GM21717 (cell line): ENCODE measurements around the gene DPH7.
"Not testable (repeated sequence)": the region's sequence is repeated elsewhere in the genome, so short reads cannot be mapped to it uniquely, and the experiment has no call there.

Experiments
- ATAC-seq: cut with Tn5 transposase; IDR thresholded peaks from one replicate; pipeline ENCODE4 v1.9.1; 2021; ENCODE audit warnings: mild to moderate bottlenecking, moderate library complexity; ENCODE audit not compliant: unreplicated experiment

DPH7 gene

DNA sequence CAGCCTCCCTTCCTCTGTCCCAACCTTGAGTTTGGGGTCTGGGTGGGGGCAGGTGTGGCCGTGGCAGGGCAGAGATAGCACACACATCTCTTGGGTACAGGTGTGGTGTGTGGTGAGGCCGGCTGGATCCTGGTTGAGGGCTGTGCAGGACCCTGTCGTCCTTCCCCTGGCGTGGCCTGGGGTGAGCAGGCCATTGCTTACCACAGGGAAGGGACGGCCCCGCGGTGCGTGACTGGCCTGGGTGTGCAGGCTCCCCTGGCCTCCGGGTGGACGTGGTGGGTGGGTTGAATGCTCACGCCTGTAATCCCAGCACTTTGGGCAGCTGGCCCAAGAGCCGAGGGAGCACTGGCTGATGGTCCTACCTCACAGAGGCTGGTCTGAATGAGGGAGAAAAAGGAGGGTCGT lies 28.0 kb upstream of the DPH7 start:
- no peak for ATAC-seq

DNA sequence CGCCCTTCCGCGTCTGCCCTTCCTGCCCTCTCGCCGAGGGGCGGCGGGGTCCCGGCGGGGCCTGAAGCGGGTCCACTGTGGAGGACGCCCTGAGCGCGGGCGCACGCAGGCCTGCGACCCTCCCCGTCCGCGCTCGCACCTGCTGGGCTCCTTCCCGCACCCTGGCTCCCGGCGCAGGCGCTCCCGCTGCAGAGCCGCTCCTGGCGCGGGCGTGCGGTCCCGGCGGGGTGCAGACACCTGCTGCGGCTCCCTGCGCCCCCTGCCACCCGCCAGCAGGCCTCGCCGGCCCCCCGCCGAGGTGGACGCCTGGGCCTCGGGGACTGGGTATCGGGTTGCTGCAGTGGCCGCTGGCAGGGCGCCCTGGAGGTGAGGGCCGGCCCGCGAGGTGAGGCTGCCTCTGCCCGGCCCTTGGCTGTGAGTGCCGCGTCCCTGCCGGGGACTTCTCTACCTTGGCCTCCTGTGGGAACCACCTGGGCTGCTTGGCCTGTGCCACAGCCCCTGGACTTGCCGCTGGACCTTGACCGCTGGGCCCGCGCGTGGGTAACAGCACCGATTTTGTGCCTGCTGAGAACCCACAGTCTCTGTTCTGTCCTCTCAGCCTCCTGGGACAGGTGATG lies 27.4 kb upstream of the DPH7 start:
- peak; percentile 18 for ATAC-seq

DNA sequence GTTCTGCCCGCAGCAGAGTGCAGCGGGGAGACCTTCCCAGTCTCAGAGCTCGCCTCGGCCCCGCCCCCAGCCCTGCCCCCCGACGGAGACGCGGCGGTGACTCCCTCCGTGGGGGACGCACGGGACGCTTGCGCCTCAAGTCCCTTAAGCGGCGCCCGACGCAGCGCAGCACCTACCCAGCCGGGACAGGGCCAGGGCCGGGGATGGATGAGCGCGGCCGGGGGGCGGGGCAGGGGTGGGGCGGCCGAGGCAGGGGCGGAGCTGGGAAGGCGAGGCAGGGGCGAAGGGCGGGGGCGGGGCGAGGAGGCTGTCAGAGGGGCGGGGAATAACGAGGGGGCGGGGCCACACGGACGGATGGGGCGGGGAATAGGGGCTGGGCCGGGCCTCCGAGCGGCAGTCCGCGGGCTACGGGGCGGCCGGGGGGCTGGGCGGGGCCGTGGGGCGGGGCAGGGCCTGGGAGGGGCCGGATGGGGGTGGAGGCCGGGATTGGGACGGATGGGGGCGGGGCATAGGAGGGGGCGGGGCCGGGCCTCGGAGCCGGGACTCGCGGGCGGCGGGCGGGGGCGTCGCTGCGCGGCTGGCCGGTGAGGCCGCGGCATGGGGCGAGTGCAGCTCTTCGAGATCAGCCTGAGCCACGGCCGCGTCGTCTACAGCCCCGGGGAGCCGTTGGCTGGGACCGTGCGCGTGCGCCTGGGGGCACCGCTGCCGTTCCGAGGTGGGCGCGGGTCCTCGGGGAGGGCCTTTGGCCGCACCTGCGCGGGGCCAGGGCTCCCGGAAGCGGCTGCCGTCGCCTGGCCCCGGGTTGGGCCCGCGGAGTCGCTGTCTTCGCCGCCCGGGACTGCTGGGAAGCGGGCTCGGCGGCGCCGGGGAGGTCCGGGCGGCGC lies 26.6 kb upstream of the DPH7 start, which contains the start of gene ARRDC1:
ARRDC1 (plus strand) TSS at position 566 of the 884 bp plus-strand sequence; CDS start at position 598, 32 bp downstream.
- ATAC-seq: peak; percentile 65

DNA sequence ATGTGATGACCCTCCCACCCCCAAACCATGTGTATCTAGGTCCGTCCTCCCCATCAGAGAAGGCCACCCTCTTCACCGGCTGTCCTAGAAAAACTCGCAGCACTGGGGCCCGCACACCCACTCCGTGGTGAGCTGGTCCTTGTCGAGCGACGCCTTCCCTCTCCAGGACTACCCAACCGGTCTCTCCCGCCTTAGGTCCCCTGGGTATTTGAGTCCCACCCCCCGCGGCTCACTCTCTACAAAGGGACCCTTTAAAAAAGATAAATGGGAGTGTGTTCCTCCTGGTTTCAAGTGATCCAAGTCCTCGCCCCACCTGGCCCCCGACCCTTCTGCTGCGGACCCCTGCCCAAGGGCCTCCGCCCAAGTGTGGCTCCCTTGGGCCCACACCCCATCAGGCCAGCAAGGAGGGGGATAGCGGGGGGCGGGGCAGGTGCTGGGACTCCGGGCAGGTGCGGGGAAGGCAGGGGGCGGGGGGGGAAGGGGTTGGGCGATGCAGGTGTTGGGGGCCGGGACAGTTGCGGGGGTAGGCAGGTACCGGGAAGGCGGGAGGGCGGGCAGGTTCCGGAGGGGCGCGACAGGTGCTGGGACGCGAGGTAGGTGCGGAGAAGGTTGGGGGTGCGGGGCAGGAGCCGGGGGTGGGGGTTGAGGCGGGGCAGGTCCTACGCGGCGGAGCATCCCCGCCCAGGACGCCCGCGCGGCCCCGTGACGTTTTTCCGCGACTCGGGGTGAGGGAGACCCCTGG lies 25.8 kb upstream of the DPH7 start:
- no peak for ATAC-seq

DNA sequence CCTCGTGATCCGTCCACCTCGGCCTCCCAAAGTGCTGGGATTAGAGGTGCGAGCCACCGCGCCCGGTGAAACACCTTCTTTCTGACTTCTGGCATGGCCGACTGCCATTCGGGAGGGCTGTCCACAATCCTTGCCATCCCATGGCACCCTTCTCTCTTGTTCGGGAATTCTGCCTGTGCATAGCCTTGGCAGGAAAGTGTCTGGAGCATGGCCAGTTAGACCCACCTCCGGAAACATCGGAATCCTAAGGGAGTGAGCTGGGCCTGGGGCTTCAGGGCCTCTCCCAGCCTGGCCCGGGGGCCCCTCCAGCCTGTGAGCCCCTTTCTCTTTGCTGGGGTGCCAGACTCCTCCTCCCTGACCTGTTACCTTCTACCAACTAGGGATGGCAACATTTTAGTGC lies 25.2 kb upstream of the DPH7 start:
- no peak for ATAC-seq

DNA sequence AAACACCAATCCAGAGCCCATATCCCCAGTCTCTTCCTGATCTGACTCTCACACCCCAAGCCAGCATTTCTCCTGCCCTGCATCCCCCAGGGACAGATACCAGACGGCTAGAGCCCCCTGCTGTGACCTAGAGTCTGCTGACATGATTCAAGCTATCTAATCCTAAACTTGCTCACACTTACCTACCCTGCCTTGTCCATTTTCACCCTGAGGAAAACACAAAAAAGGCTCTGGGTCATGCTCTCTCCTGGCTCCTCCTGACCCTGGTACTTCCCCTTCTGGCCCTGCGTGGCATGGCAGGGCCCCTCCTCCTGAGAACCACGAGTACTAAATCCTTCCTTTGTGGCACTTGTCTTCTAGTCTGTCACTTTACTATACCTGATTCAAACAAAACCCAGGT lies 23.9 kb upstream of the DPH7 start:
- ATAC-seq: no peak

DNA sequence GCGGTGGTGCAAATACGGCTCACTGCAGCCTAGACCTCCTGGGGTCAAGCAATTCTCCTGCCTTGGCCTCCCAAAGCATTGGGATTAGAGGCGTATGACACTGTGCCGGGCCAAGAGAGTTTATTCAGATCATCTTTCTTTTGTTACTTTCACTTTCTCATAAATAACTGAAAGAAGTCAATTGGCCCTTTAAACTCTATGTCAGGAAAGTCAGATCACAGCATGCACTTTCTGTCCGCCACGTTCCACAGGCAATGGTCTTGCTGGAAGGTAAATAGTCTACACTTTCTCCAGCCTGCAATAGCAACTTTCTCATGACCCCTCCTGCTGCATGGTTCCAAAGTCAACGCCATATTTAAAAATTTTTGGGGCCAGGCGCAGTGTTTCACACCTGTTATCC lies 20.2 kb upstream of the DPH7 start:
- no peak for ATAC-seq

DNA sequence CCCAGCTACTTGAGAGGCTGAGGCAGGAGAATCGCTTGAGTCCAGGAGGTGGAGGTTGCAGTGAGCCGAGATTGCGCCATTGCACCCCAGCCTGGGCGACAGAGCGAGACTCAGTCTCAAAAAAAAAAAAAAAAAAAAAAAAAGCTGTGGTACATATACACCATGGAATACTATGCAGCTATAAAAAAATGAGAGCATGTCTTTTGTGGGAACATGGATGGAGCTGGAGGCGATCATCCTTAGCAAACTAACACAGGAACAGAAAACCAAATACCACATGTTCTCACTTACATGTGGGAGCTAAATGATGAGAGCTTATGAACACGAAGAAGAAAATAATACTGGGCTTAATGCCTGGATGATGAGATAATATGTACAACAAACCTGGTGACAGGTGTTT lies 17.9 kb upstream of the DPH7 start:
- ATAC-seq: not testable (repeated sequence)

DNA sequence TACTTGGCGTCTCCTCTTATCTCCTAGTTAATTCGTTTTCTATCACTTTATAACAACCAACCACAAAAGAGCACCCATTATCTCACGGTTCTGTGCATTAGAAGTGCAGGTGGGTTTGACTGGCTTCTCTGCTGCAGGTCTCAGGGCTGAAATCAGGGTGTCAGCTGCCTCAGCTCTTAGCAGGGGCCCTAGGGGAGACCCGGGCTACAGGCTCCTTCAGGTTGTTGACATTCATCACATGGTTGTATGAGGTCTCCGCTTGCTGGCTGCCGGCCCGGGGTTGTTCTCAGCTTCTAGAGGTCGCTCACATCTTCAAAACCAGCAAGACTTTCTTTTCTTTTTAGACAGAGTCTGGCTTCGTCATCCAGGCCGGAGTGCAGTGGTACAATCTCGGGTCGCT lies 14.5 kb upstream of the DPH7 start:
- ATAC-seq: no peak

DNA sequence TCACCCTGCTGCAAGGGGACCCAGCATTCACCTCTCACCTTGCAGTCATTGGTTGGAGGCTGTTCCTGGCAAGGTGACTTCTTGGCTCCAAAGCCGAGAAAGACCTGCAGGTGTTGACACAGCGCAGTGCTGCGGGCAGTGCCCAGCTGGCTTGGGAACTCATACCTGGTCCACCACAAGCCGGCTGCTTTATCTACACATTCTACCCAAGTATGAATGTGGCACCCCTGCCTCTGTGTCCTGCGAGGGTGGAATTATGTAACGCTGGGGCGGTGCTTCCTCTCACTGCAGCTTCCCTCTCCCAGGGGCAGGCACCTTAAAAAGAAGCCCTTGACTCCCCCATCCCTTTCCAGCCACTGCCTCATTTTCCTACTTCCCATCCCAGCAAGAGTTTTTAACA lies 14.0 kb upstream of the DPH7 start:
- ATAC-seq: no peak

DNA sequence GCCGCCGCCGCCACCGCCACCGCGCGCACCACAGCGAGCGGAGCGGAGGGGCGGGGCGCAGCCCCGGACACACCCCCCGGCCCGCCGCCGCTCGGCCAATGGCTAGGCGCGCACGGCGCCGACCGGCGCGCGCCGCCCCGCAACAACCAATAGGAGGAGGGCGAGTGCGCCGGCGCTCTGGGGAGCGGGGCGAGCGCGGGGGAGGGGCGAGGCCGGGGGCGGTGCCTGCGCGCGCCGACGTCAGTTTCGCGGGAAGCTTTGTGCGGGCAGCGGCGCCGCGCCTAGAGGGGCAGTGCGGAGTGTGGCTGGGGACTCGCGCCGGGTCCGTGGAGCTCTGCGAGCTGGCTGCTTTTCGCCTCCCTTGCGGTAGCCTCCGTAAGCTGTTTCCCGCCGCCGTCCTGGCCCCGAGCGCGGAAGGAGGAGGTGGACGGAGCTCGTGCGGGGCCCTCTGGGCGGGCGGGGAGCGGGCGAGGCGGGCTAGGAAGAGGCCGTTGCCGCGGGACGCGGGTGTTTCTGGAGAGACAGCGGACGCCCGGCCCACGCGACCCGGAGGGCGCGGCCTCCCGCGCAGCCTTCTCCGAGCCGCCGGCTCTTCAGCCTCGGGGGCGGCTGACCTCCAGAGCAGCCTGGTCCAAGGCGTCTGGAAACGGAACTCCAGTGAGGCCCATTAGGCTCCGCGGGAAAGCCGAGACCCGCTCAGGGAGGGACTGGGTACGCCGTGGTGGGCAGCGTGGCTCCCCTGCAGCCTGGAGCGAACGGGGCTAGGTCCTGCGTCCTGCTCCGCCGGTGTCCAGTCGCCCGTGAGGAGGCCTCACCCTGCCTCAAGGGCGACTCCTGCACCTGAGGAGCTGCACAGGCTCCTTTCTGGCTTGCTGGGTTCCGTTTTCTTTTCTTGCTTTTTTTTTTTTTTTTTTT lies 12.0 kb upstream of the DPH7 start, which contains the start of gene ZMYND19:
ZMYND19 (minus strand) TSS at position 44 of the 915 bp plus-strand sequence. CDS start 249 bp downstream, outside the sequence.
- peak; percentile 62 for ATAC-seq

DNA sequence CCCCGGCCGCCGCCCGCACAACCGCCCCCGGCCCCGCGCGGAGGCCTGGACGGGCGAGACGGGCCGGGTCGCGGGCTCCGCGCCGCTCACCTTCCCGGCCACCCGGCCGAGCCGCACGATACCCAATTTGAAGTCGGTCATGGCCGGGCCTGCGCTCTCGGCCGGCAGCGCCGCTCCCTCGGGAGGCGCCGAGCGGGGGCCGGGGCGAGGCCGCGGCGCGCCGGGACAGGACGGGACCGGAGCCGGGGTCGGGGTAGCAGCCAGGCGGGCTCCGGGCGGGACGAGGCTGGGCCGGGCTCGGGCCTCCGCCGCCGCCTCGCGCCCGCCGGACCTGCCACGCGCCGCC lies 11.4 kb upstream of the DPH7 start:
- ATAC-seq: no peak

DNA sequence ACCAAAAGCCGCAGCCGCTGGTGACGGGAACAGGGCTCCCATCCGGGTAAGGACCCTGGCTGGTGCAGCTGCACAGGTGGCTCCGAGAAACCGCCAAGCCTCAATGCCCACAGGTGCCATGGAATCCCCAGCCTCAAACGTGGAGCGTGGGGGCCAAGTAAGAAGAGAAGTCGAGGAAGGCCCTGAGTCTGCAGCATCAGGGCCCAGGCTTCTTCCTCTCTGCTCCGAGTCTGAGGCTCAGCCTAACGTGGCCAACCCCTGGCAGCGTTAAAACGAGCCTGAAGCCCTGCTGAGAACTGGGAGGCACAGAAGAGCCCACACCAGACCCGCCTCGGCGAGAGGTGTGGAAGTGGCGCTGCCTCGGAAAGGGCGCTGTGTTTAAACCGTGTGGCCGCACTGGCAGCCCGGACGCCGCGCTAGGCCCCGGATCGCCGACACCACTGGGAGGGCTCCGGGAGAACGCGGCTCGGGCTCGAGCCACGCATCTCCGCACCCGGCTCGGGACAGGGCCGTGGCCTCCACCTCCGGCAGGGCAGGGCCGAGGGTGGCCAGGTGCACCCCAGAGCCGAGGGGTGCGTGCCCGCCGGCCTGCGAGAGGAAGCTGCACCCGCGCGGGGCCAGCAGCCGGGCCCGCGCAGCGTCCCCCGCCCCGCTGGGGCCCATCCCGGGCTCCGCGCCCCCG lies 10.9 kb upstream of the DPH7 start:
- ATAC-seq: peak; percentile 15

DNA sequence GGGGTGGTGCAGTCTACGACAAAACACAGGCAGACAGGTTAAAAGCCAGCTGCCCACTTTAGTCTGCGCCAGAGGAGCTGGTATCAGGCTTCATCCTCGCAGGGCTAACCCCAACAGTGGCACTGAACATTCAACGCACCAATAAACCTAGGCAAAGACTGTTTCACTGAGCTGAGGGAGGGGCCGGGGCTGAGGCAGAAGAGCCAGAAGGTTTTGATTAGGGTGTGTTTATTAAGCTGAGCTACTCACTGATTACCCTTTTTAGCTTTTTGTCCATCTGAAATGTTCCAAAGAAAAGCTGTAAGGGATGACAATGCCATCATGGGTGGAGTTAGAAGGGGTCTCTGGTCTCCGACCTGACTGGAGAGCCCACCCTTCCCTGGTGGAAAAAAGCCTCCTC lies 10.2 kb upstream of the DPH7 start:
- ATAC-seq: no peak

DNA sequence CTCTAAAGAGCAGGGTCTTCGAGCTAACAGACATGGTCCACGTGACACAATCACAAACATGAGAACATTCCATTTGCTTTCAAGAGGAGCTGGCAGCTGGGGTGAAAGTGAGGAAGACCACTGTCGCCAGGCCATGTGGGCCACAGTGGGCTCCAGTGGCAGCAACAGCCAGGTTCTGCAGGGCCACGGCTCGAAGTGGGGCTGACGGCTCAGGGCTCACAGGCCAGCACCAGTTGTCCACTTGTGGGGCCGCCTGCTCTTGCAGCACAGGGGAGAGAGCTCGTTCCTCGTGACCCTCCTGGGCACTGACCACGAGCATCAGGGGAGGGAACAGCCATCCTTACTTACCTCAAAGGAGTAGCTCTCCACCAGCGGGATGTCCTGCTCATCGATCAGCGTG lies 9.6 kb upstream of the DPH7 start:
- no peak for ATAC-seq

DNA sequence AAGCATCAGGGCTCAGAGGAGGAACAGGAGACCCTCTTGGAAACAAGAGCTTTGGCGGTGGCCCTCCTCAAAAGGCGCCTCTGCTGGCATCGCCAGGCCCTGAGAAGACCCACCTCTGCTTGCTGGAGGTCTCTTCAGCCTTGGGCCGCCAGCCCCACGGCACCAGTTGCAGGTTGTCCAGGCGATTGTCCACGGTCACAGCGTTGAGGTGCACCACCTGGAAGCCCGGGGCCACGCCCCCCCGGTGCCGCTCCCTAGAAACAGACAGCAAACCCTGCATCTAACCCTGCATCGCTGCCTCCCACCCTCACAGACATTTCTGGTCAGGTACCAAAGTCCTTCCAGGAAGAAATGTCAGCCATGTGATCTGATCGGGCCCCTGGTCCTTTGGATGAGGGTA lies 8.1 kb upstream of the DPH7 start:
- no peak for ATAC-seq

DNA sequence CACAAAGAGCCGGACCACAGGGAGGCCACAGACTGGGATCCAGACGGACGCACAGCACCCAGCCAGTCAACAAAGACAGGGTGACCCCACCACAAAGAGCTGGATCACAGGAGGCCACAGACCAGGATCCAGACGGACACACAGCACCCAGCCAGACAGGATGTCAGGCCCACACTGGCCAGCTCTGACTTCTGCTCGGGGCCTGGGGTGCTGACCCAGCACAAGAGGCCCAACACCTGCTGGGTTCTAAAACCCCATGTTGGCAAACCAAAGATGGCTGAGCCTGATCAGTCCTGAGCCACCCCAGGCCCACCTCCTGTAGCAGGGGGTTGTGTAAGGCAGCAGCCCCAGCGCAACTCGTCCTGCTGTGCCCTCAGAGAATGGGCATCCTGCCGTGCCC lies 5.2 kb upstream of the DPH7 start:
- ATAC-seq: no peak

DNA sequence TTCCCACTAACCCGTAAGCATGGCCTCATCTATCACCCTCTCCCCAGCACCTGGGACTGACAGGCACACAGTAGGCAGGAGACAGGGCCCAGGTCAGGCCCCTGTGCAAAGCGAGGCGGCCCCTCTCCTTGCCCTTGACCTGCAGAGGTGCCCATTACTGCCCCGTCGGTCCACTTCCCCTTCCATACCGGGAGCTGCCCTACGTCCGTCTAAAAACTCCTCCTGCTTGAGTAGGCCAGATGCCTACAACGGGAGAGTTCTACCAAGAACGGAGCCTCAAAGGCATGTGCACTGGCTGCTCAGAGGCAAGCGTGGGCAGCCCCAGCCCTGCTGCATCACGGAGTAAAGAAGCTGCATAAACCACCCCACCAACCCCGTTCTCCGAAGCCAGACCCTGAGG lies 4.6 kb upstream of the DPH7 start:
- no peak for ATAC-seq

DNA sequence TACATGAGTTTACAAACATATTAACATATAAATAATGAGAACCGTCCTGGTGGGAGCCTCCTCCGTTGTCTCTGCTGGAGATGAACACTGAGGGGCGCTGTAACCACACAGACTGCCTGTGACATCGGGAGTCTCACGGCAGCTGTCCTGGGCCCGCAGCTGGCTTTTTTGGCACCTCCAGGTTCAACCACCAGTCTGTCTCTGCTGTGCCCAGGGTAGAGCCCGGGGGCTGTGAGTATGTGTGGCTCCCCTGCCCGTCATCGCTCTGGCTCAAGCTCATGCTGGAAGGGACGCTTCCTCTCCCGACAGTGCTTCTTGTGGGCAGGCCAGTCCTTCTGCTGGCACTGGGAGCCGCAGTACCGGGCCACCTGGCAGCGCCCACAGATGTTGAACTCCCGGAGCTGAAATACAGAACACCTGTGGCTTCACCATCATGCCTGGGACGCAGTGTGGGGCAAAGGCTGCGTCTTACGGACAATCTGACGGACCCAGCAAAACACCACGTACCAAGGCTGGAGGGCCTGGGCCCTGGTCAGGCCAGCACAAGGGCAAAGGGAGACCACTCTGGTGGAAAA lies 3.6 kb upstream of the DPH7 start:
- ATAC-seq: no peak
